BLaER1 treated with 17β-estradiol and CSF1 and Interleukin-3, amounts not matched to agents 10 nM and 100 nM (cell line): ENCODE measurements around the gene POLE3.
"Not testable (repeated sequence)": the region's sequence is repeated elsewhere in the genome, so short reads cannot be mapped to it uniquely, and the experiment has no call there.

Experiments used
- H3K27ac ChIP-seq, 11 experiments: shearing (Covaris generic); formaldehyde crosslinking; 2 replicates each; pipeline ENCODE4 v1.8.1; 2022
- H3K27me3 ChIP-seq, 11 experiments: shearing (Covaris generic); formaldehyde crosslinking; 2 replicates each; pipeline ENCODE4 v1.8.1; 2022
- H3K36me3 ChIP-seq, 11 experiments: shearing (Covaris generic); formaldehyde crosslinking; 2 replicates each; pipeline ENCODE4 v1.8.1; 2022
- H3K4me1 ChIP-seq, 10 experiments: shearing (Covaris generic); formaldehyde crosslinking; 2 replicates each; pipeline ENCODE4 v1.8.1; 2022
- H3K4me2 ChIP-seq, 11 experiments: shearing (Covaris generic); formaldehyde crosslinking; 2 replicates each; pipeline ENCODE4 v1.8.1; 2022
- H3K4me3 ChIP-seq, 10 experiments: shearing (Covaris generic); formaldehyde crosslinking; 2 replicates each; pipeline ENCODE4 v1.8.1; 2022
- H3K9ac ChIP-seq, 11 experiments: shearing (Covaris generic); formaldehyde crosslinking; 2 replicates each; pipeline ENCODE4 v1.8.1; 2022
- H3K9me3 ChIP-seq, 11 experiments: shearing (Covaris generic); formaldehyde crosslinking; replicated peaks in 1 of 11; 2 replicates each; pipeline ENCODE4 v1.8.1; 2022
- H4K20me1 ChIP-seq, 11 experiments: shearing (Covaris generic); formaldehyde crosslinking; 2 replicates each; pipeline ENCODE4 v1.8.1; 2022
- Cebpa-rat ChIP-seq, 11 experiments: shearing (Covaris generic); IDR thresholded peaks; 2 replicates each; pipeline ENCODE4 v1.8.1; 2022

The POLE3 gene

GRCh38 chr9:113368348-113368981, 42.0 kb downstream of the POLE3 start:
- H3K4me3 ChIP-seq, result no peak overlapping the region
- H3K27me3 ChIP-seq, result no peaks in the 10 kb centered on the region
- peaks cover 0 to 3% (median 0%) of the 10 kb centered on the region in 11 experiments; a peak in 3 of 22 replicates for H4K20me1 ChIP-seq
- H3K36me3 ChIP-seq, result peaks cover 6 to 23% (median 11%) of the 10 kb centered on the region in 11 experiments
- H3K4me1 ChIP-seq, result peaks cover 0 to 18% (median 0%) of the 10 kb centered on the region in 10 experiments; a peak in 6 of 20 replicates
- no peak overlapping the region for H3K4me2 ChIP-seq
- TF ChIP-seq Cebpa-rat (IDR thresholded peaks at IDR 0.05), result no peak
- no peak overlapping the region for H3K9ac ChIP-seq
- H3K27ac ChIP-seq, result no peak overlapping the region
- H3K9me3 ChIP-seq, result no peaks in the 10 kb centered on the region

GRCh38 chr9:113365652-113366051, 44.8 kb downstream of the POLE3 start:
- H3K36me3 ChIP-seq, result peaks cover 0 to 13% (median 0%) of the 10 kb centered on the region in 11 experiments; a peak in 4 of 22 replicates
- H3K9me3 ChIP-seq, H3K27me3 ChIP-seq, H4K20me1 ChIP-seq, H3K4me3 ChIP-seq, H3K9ac ChIP-seq: not testable (repeated sequence)
- 0 out of 22 replicates have a peak, but pooled peaks of 1 of the 11 experiments have one; percentile 44 for TF ChIP-seq Cebpa-rat (IDR thresholded peaks at IDR 0.05)
- peak overlapping the region in 3 of 11 experiments; percentile 2 to 39 (median 8); a peak in 5 of 22 replicates for H3K4me2 ChIP-seq
- H3K4me1 ChIP-seq, result peaks cover 0 to 18% (median 0%) of the 10 kb centered on the region in 10 experiments; a peak in 6 of 20 replicates
- H3K27ac ChIP-seq, result peak overlapping the region in 1 of 11 experiments; percentile 36; a peak in 2 of 22 replicates

- H3K9ac ChIP-seq, result no peak overlapping the region
- peaks cover 0 to 18% (median 0%) of the 10 kb centered on the region in 10 experiments; a peak in 6 of 20 replicates for H3K4me1 ChIP-seq
- H3K4me2 ChIP-seq, result 0 out of 22 replicates have a peak overlapping the region, but pooled peaks of 1 of the 11 experiments have one; percentile 8
- H3K4me3 ChIP-seq, result no peak overlapping the region
- H3K9me3 ChIP-seq, result no peaks in the 10 kb centered on the region
- peak overlapping the region in 1 of 11 experiments; percentile 36; a peak in 2 of 22 replicates for H3K27ac ChIP-seq
- H3K27me3 ChIP-seq, result no peaks in the 10 kb centered on the region
- no peak for TF ChIP-seq Cebpa-rat (IDR thresholded peaks at IDR 0.05)
- H3K36me3 ChIP-seq, result peaks cover 0 to 12% (median 0%) of the 10 kb centered on the region in 11 experiments; a peak in 4 of 22 replicates
- no peaks in the 10 kb centered on the region; a peak in 1 of 22 replicates for H4K20me1 ChIP-seq
These were observed 45.5 kb downstream of the POLE3 start for GRCh38 chr9:113364951-113365350.

- no peak overlapping the region for H3K27ac ChIP-seq
- peaks cover 0 to 18% (median 0%) of the 10 kb centered on the region in 10 experiments; a peak in 6 of 20 replicates for H3K4me1 ChIP-seq
- no peaks in the 10 kb centered on the region for H3K9me3 ChIP-seq
- no peak overlapping the region for H3K4me2 ChIP-seq
- H4K20me1 ChIP-seq, result no peaks in the 10 kb centered on the region
- H3K9ac ChIP-seq, result no peak overlapping the region
- H3K4me3 ChIP-seq, result no peak overlapping the region
- H3K27me3 ChIP-seq, result no peaks in the 10 kb centered on the region
- peaks cover 0 to 4% (median 0%) of the 10 kb centered on the region in 11 experiments; a peak in 3 of 22 replicates for H3K36me3 ChIP-seq
- TF ChIP-seq Cebpa-rat (IDR thresholded peaks at IDR 0.05), result no peak
These were observed 47.1 kb downstream of the POLE3 start for GRCh38 chr9:113363336-113363735.

- Histone ChIP-seq H3K27ac (no peak overlapping the region), H3K9ac (no peak overlapping the region), H3K27me3 (no peaks in the 10 kb centered on the region), H3K36me3 (peaks cover 0 to 4% (median 0%) of the 10 kb centered on the region in 11 experiments; a peak in 3 of 22 replicates), H3K4me3 (no peak overlapping the region), H3K9me3 (no peaks in the 10 kb centered on the region), H3K4me1 (peaks cover 0 to 18% (median 0%) of the 10 kb centered on the region in 10 experiments; a peak in 6 of 20 replicates), H4K20me1 (no peaks in the 10 kb centered on the region), H3K4me2 (no peak overlapping the region)
- TF ChIP-seq Cebpa-rat (IDR thresholded peaks at IDR 0.05), result no peak
These were observed 49.0 kb downstream of the POLE3 start for GRCh38 chr9:113361304-113362018.

- Histone ChIP-seq H3K9me3 (no peaks in the 10 kb centered on the region), H3K27me3 (no peaks in the 10 kb centered on the region), H4K20me1 (no peaks in the 10 kb centered on the region), H3K9ac (no peak overlapping the region), H3K4me3 (no peak overlapping the region), H3K36me3 (peaks cover 0 to 4% (median 0%) of the 10 kb centered on the region in 11 experiments; a peak in 3 of 22 replicates), H3K27ac (no peak overlapping the region), H3K4me2 (no peak overlapping the region), H3K4me1 (peaks cover 0 to 11% (median 0%) of the 10 kb centered on the region in 10 experiments; a peak in 6 of 20 replicates)
- no peak for TF ChIP-seq Cebpa-rat (IDR thresholded peaks at IDR 0.05)
These were observed 50.1 kb downstream of the POLE3 start for GRCh38 chr9:113360242-113360842.

- H3K4me2 ChIP-seq, result no peak overlapping the region
- no peak overlapping the region for H3K4me3 ChIP-seq
- H3K27ac ChIP-seq, result no peak overlapping the region
- TF ChIP-seq Cebpa-rat (IDR thresholded peaks at IDR 0.05), result no peak
- no peaks in the 10 kb centered on the region for H3K27me3 ChIP-seq
- no peaks in the 10 kb centered on the region for H4K20me1 ChIP-seq
- no peak overlapping the region for H3K9ac ChIP-seq
- no peaks in the 10 kb centered on the region for H3K9me3 ChIP-seq
- H3K4me1 ChIP-seq, result peaks cover 0 to 5% (median 0%) of the 10 kb centered on the region in 10 experiments; a peak in 1 of 20 replicates
- H3K36me3 ChIP-seq, result peaks cover 0 to 8% (median 0%) of the 10 kb centered on the region in 11 experiments; a peak in 3 of 22 replicates
These were observed 51.1 kb downstream of the POLE3 start for GRCh38 chr9:113359385-113359784.
